Mesenchymal stem cell (in vitro differentiated cells and primary cell): ENCODE measurements around the gene TRMT10C.

ENCODE experiments used
- DNase-seq: peaks from one replicate; pipeline ENCODE4 v3.0.0-alpha.2; 2013
- H2AFZ ChIP-seq: one replicate; pipeline ENCODE4 v1.6.1; 2013; ENCODE audit warnings: low read depth, mild to moderate bottlenecking, control low read depth, inconsistent platforms, low read length, moderate library complexity
- H2AK5ac ChIP-seq: 2 replicates; pipeline ENCODE4 v1.6.1; 2013; ENCODE audit warnings: low read length, moderate library complexity, mild to moderate bottlenecking, inconsistent platforms; ENCODE audit not compliant: severe bottlenecking
- H2BK120ac ChIP-seq: one replicate; pipeline ENCODE4 v1.6.1; 2013; ENCODE audit warnings: low read depth, mild to moderate bottlenecking, inconsistent platforms, low read length, moderate library complexity
- H2BK12ac ChIP-seq, 2 experiments: one replicate each; pipeline ENCODE4 v1.6.1; 2013; ENCODE audit warnings: inconsistent platforms in 2 of 2, low read length in 2 of 2, mild to moderate bottlenecking in 2 of 2, moderate library complexity in 2 of 2, control low read depth in 1 of 2
- H2BK15ac ChIP-seq: one replicate; pipeline ENCODE4 v1.6.1; 2013; ENCODE audit warnings: mild to moderate bottlenecking, low read depth, inconsistent platforms; ENCODE audit not compliant: poor library complexity, severe bottlenecking
- H2BK5ac ChIP-seq: 2 replicates; pipeline ENCODE4 v1.6.1; 2013; ENCODE audit warnings: low read depth, mild to moderate bottlenecking, low read length, control low read depth, inconsistent platforms; ENCODE audit not compliant: poor library complexity, severe bottlenecking
- H3K14ac ChIP-seq, 2 experiments: one replicate each; pipeline ENCODE4 v1.6.1; 2013; ENCODE audit warnings: inconsistent platforms in 2 of 2, low read length in 2 of 2, control low read depth in 1 of 2, mild to moderate bottlenecking in 1 of 2, moderate library complexity in 1 of 2
- H3K18ac ChIP-seq, 2 experiments: one replicate each; pipeline ENCODE4 v1.6.1; 2013; ENCODE audit warnings: inconsistent platforms in 2 of 2, low read length in 2 of 2, control low read depth in 1 of 2, low read depth in 1 of 2, mild to moderate bottlenecking in 1 of 2
- H3K23ac ChIP-seq, 2 experiments: one replicate each; pipeline ENCODE4 v1.6.1; 2013; ENCODE audit warnings: inconsistent platforms in 2 of 2, low read length in 2 of 2, mild to moderate bottlenecking in 2 of 2, moderate library complexity in 2 of 2, control low read depth in 1 of 2
- H3K27ac ChIP-seq: 2 replicates; pipeline ENCODE4 v1.5.1; 2013; ENCODE audit warnings: mild to moderate bottlenecking, moderate library complexity, low read length, control low read depth, inconsistent platforms; ENCODE audit not compliant: poor library complexity, severe bottlenecking
- H3K27me3 ChIP-seq, 2 experiments: 2 replicates each; pipeline versions ENCODE4 v1.6.1 to v1.7.0; 2013; ENCODE audit warnings: low read length in 2 of 2, mild to moderate bottlenecking in 2 of 2, moderate library complexity in 2 of 2, control low read depth in 1 of 2, inconsistent platforms in 1 of 2; ENCODE audit not compliant: control insufficient read depth in 1 of 2, insufficient read depth in 1 of 2
- H3K36me3 ChIP-seq, 2 experiments: 2 replicates each; pipeline versions ENCODE4 v1.6.1 to v1.7.0; 2013; ENCODE audit warnings: low read length in 2 of 2, control low read depth in 1 of 2, inconsistent platforms in 1 of 2, low read depth in 1 of 2, mild to moderate bottlenecking in 1 of 2; ENCODE audit not compliant: insufficient read depth in 2 of 2, control insufficient read depth in 1 of 2
- H3K4ac ChIP-seq, 2 experiments: one replicate each; pipeline ENCODE4 v1.6.1; 2013; ENCODE audit warnings: inconsistent platforms in 2 of 2, low read length in 2 of 2, mild to moderate bottlenecking in 2 of 2, moderate library complexity in 2 of 2, control low read depth in 1 of 2, low read depth in 1 of 2
- H3K4me1 ChIP-seq: 2 replicates; pipeline ENCODE4 v1.6.1; 2013; ENCODE audit warnings: low read depth, low read length, control low read depth; ENCODE audit not compliant: control insufficient read depth, insufficient read depth
- H3K4me2 ChIP-seq: 2 replicates; pipeline ENCODE4 v1.6.1; 2013; ENCODE audit warnings: low read length, mild to moderate bottlenecking, inconsistent platforms; ENCODE audit not compliant: poor library complexity, severe bottlenecking
- H3K4me3 ChIP-seq, 2 experiments: 2 replicates each; pipeline versions ENCODE4 v1.5.1 to v1.7.0; 2013; ENCODE audit warnings: low read length in 2 of 2, mild to moderate bottlenecking in 2 of 2, control low read depth in 1 of 2, low read depth in 1 of 2; ENCODE audit not compliant: insufficient read depth in 1 of 2
- H3K79me1 ChIP-seq: replicated peaks from 2 replicates; pipeline ENCODE4 v1.6.1; 2013; ENCODE audit warnings: mild to moderate bottlenecking, control low read depth, low read length, inconsistent platforms; ENCODE audit not compliant: poor library complexity, severe bottlenecking
- H3K9ac ChIP-seq: 2 replicates; pipeline ENCODE4 v1.7.0; 2013; ENCODE audit warnings: mild to moderate bottlenecking, low read length, moderate library complexity
- H3K9me3 ChIP-seq: 2 replicates; pipeline ENCODE4 v1.7.0; 2013; ENCODE audit warnings: mild to moderate bottlenecking, low read length; ENCODE audit not compliant: control insufficient read depth
- H4K8ac ChIP-seq: one replicate; pipeline ENCODE4 v1.6.1; 2013; ENCODE audit warnings: inconsistent platforms, mild to moderate bottlenecking, low read length, moderate library complexity
- H4K91ac ChIP-seq: one replicate; pipeline ENCODE4 v1.6.1; 2013; ENCODE audit warnings: mild to moderate bottlenecking, low read length, inconsistent platforms
- WGBS: methylation state at CpG from one replicate; pipeline ENCODE4 v1.1.7; 2013; ENCODE audit warnings: mixed read lengths; 5-methylcytosine and 5-hydroxymethylcytosine counted together

The TRMT10C gene

DNA sequence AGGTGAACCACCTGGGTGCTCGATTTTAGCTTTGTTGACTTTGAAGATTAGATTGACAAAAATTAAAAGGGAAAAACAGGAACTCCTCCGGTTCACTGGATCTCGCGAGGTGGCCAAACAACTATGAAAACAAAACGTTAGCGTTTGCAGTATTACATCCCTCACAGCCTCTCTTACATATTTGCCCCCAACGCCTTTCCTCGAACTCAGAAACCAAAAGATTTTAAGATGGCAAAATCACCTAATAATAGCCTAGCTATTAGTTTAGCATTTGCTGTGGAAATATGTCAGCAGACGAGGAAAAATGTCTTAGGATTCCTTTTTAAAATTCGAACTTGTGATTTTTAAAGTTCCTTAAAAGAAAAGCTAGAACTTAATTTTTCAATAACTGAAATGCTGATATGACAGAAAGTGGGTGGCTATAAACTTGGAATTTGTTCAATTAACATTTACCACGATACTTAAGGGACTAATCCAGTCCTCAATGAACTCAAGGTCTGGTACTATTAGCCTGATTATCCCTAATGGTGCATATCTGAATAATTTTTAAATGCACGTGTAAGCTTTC, 48.2 kb upstream of the TRMT10C start:
- Histone ChIP-seq H3K79me1 (peaks cover 3% of the 10 kb centered on the region), H3K4me1 (no peaks in the 10 kb centered on the region), H3K9me3 (no peaks in the 10 kb centered on the region), H3K9ac (peak overlapping the region; percentile 97), H3K4me3 (peak overlapping the region in 1 of 2 experiments; percentile 89), H2AFZ (no peak overlapping the region), H3K4ac (no peak overlapping the region), H3K18ac (no peak overlapping the region), H3K27ac (peak overlapping the region; percentile 72), H2BK5ac (peak overlapping the region; percentile 83), H3K14ac (no peak overlapping the region), H3K4me2 (peak overlapping the region; percentile 60), H2BK12ac (no peak overlapping the region), H3K23ac (no peak overlapping the region), H4K91ac (no peak overlapping the region), H4K8ac (no peak overlapping the region), H2BK120ac (peak overlapping the region; percentile 54), H3K27me3 (peaks cover 0 to 7% of the 10 kb centered on the region in 2 experiments), H2AK5ac (no peak overlapping the region), H3K36me3 (no peaks in the 10 kb centered on the region), H2BK15ac (peak overlapping the region; percentile 12)
- WGBS: 67% methylated on average over 10 of the region's 12 CpGs
- DNase-seq: no peak

DNA sequence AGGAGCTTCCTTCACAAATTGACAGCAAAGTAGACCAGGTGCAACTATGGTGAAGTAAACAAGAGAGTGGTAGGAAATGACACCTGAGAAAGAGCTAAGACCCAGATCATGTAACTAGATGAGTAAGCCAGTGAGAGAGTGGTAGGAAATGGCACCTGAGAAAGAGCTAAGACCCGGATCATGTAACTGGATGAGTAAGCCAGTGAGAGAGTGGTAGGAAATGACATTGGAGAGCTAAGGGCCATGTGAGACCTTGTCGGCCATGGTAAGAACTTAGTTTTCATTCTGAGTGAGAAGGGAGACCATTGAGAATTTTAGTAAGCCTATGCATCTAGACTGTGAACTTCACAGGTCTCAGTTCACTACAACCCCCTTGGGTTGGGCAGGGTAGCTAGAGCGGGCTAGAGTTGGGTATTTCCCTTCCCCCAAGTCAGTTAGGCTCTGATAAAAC, 43.2 kb upstream of the TRMT10C start:
- WGBS: 87% methylated on average over 3 of the region's 3 CpGs
- H3K27me3 ChIP-seq: peaks cover 3 to 19% of the 10 kb centered on the region in 2 experiments

GRCh38 chr3:101519685-101520365, 41.8 kb upstream of the TRMT10C start:
- Histone ChIP-seq H3K4ac (no peak overlapping the region), H3K14ac (no peak overlapping the region)

More for the DNA sequence above, 43.2 kb upstream of the TRMT10C start:
- H3K9ac ChIP-seq: no peak overlapping the region
- no peak overlapping the region for H2AK5ac ChIP-seq
- no peaks in the 10 kb centered on the region for H3K36me3 ChIP-seq
- H4K8ac ChIP-seq: no peak overlapping the region
- H2BK5ac ChIP-seq: no peak overlapping the region
- no peak overlapping the region for H2BK15ac ChIP-seq
- no peak overlapping the region for H3K27ac ChIP-seq
- no peaks in the 10 kb centered on the region for H3K79me1 ChIP-seq
- no peak overlapping the region for H2BK12ac ChIP-seq
- DNase-seq: no peak
- no peak overlapping the region for H3K18ac ChIP-seq
- no peaks in the 10 kb centered on the region for H3K9me3 ChIP-seq
- no peak overlapping the region for H3K4me3 ChIP-seq
- H3K4me2 ChIP-seq: no peak overlapping the region
- no peak overlapping the region for H3K14ac ChIP-seq
- H3K4ac ChIP-seq: no peak overlapping the region
- no peak overlapping the region for H2AFZ ChIP-seq
- peaks cover 1% of the 10 kb centered on the region for H3K4me1 ChIP-seq
- no peak overlapping the region for H4K91ac ChIP-seq
- no peak overlapping the region for H3K23ac ChIP-seq
- no peak overlapping the region for H2BK120ac ChIP-seq

DNA sequence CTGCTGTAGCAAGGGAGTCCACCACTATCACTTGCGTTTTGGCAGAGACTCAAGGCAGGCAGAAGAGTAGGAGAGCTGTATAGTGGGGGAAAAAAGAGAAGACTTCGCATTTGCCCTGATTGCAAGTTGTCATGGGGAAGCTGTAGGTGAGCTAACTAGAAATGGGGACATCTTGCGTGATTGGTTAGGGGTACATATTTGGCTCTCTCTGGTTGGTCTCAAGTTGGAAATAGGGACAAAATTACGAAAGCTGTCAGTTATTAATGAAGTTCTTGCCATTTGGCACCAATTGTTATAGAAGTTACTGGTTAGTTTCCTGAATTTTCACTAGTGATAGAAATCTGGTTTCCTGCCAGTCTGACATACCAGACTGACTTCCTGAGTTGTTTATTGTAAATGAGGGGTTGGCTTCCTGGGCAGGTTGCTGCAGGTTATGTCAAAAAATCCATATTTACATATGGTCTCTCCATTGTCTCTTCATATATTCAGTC, 40.4 kb upstream of the TRMT10C start:
- Histone ChIP-seq H3K18ac (no peak overlapping the region), H2AFZ (no peak overlapping the region), H3K4ac (no peak overlapping the region), H4K91ac (no peak overlapping the region), H3K4me3 (no peak overlapping the region), H3K9ac (no peak overlapping the region), H3K79me1 (no peaks in the 10 kb centered on the region), H2AK5ac (no peak overlapping the region), H2BK120ac (no peak overlapping the region), H2BK15ac (no peak overlapping the region), H3K27me3 (peaks cover 3 to 19% of the 10 kb centered on the region in 2 experiments), H3K27ac (no peak overlapping the region), H3K4me1 (peaks cover 1% of the 10 kb centered on the region), H3K36me3 (no peaks in the 10 kb centered on the region), H2BK5ac (no peak overlapping the region), H2BK12ac (no peak overlapping the region), H3K23ac (no peak overlapping the region), H4K8ac (no peak overlapping the region), H3K4me2 (no peak overlapping the region), H3K9me3 (no peaks in the 10 kb centered on the region), H3K14ac (no peak overlapping the region)
- WGBS: 90% methylated on average over 4 of the region's 4 CpGs
- no peak for DNase-seq

More at GRCh38 chr3:101519685-101520365, 41.8 kb upstream of the TRMT10C start:
- DNase-seq: no peak
- Histone ChIP-seq H3K27me3 (peaks cover 3 to 19% of the 10 kb centered on the region in 2 experiments), H3K36me3 (no peaks in the 10 kb centered on the region), H3K4me1 (peaks cover 1% of the 10 kb centered on the region), H3K27ac (no peak overlapping the region), H3K9ac (no peak overlapping the region), H2BK5ac (no peak overlapping the region), H3K18ac (no peak overlapping the region), H2AFZ (no peak overlapping the region), H3K4me3 (no peak overlapping the region), H3K79me1 (no peaks in the 10 kb centered on the region), H2BK15ac (no peak overlapping the region), H2BK120ac (no peak overlapping the region), H3K23ac (no peak overlapping the region), H4K8ac (no peak overlapping the region), H2BK12ac (no peak overlapping the region), H3K4me2 (no peak overlapping the region), H2AK5ac (no peak overlapping the region), H4K91ac (no peak overlapping the region), H3K9me3 (no peaks in the 10 kb centered on the region)
- WGBS: 83% methylated on average over 3 of the region's 6 CpGs
